ENCODE measurements around the gene SORCS2. TPM values are rescaled to one million over a fixed set of nuclear protein-coding genes. Genes with fewer than 3 reads are reported as not detected.
A peak's percentile ranks its signal among the peaks of the same experiment; 100 is the strongest.

SORCS2 gene
- total and polyA plus RNA-seq, 2 of the 4 experiments (the other 2 are of a cell fraction) = 0.36 to 0.62 TPM

DNA sequence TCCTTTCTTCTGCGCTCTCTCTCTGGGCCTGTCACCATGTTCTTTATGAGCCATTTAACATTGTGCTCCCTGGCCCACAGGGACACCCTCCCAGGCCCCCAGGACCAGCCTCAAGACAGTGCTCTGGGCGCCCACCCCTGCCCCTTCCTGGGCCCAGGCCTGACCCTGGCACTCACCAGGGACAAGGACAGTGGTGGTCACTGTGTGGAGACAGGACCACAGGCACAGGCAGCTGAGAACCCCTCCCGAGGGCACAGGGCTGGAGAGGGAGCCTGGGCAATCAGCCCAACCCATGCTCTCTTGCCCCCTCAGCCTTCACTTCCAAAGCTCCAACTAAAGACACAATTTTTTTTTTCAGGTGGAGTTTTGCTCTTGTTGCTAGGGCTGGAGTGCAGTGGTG lies 460.6 kb downstream of the SORCS2 start:
- no peak overlapping the region for H4K5ac ChIP-seq (ENCODE audit: low read depth, low read length)
- no peak overlapping the region for H4K91ac ChIP-seq (ENCODE audit: insufficient read depth, low read depth, low read length)
- H3K56ac ChIP-seq (ENCODE audit: extremely low read depth, insufficient read depth, low read length) = no peak overlapping the region
- H2BK20ac ChIP-seq (ENCODE audit: low read depth, low read length) = no peak overlapping the region
- in situ Hi-C loops (cut with MboI; ENCODE audit: low sequenced_read_pairs) (no loop called here), dilution Hi-C loops (cut with HindIII; ENCODE audit: low sequenced_read_pairs, unreplicated experiment) (no loop called here), intact Hi-C loops (cut with micrococcal nuclease) (no loop called here)
- H3K27ac ChIP-seq (ENCODE audit: insufficient read depth, low read length) = no peak overlapping the region
- no CpG with 5 or more reads among the region's 3 CpGs for WGBS, 2 experiments (ENCODE audit: extremely low coverage in 2 of 2, insufficient read length in 1 of 2)
- no peak overlapping the region for H3K18ac ChIP-seq (ENCODE audit: low read depth, low read length)
- no peak overlapping the region for H2AK9ac ChIP-seq (replicated peaks; ENCODE audit: low read depth, low read length, poor library complexity)
- TF ChIP-seq BHLHE40 (IDR thresholded peaks at IDR 0.05; ENCODE audit: low read depth, low read length) (no peak), RAD21 (IDR thresholded peaks at IDR 0.05; ENCODE audit: low read length) (no peak), MAZ (IDR thresholded peaks at IDR 0.05; ENCODE audit: borderline replicate concordance, low read depth, low read length) (no peak), FOS (IDR thresholded peaks at IDR 0.05; ENCODE audit: low read depth, low read length) (no peak), CHD1 (IDR thresholded peaks at IDR 0.05; ENCODE audit: low read depth, low read length) (no peak), CEBPB (IDR thresholded peaks at IDR 0.05; ENCODE audit: low read depth, low read length) (no peak), RFX5 (IDR thresholded peaks at IDR 0.05; ENCODE audit: low read depth, low read length) (no peak), POLR2A (IDR thresholded peaks at IDR 0.05; ENCODE audit: low read depth, low read length) (no peak), MXI1 (IDR thresholded peaks at IDR 0.05; ENCODE audit: borderline replicate concordance, low read depth, low read length) (no peak), RCOR1 (IDR thresholded peaks at IDR 0.05; ENCODE audit: insufficient replicate concordance, low read length) (no peak)
- TF ChIP-seq, protein P1, sequence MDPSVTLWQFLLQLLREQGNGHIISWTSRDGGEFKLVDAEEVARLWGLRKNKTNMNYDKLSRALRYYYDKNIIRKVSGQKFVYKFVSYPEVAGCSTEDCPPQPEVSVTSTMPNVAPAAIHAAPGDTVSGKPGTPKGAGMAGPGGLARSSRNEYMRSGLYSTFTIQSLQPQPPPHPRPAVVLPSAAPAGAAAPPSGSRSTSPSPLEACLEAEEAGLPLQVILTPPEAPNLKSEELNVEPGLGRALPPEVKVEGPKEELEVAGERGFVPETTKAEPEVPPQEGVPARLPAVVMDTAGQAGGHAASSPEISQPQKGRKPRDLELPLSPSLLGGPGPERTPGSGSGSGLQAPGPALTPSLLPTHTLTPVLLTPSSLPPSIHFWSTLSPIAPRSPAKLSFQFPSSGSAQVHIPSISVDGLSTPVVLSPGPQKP (IDR thresholded peaks at IDR 0.05; ENCODE audit: borderline replicate concordance, low read depth, low read length) = no peak
- TF ChIP-seq, protein P2, sequence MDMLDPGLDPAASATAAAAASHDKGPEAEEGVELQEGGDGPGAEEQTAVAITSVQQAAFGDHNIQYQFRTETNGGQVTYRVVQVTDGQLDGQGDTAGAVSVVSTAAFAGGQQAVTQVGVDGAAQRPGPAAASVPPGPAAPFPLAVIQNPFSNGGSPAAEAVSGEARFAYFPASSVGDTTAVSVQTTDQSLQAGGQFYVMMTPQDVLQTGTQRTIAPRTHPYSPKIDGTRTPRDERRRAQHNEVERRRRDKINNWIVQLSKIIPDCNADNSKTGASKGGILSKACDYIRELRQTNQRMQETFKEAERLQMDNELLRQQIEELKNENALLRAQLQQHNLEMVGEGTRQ (IDR thresholded peaks at IDR 0.05; ENCODE audit: low read depth, low read length) = no peak
- no TSS peak for BruUV-seq (replicated peaks)
- H4K20me1 ChIP-seq (ENCODE audit: insufficient read depth, low read length) = no peaks in the 10 kb centered on the region; the same call in 1 of the 2 replicates
- no peaks in the 10 kb centered on the region for H3K36me3 ChIP-seq (ENCODE audit: control insufficient read depth, insufficient read depth, low read length)
- no peak overlapping the region for H3K9ac ChIP-seq (ENCODE audit: low read depth, low read length)
- H2BK120ac ChIP-seq (ENCODE audit: low read depth, low read length) = peak overlapping the region; percentile 34; the same call in 1 of the 2 replicates
- H3K9me1 ChIP-seq (ENCODE audit: insufficient read depth, low read length) = peaks cover 14% of the 10 kb centered on the region
- no peaks in the 10 kb centered on the region for H3K9me3 ChIP-seq (ENCODE audit: control insufficient read depth, insufficient read depth, low read length)
- H3K79me1 ChIP-seq (ENCODE audit: low read depth in 1 of 2, low read length in 2 of 2) = no peaks in the 10 kb centered on the region
- no peak overlapping the region for H2BK5ac ChIP-seq (ENCODE audit: low read depth, low read length, poor library complexity, severe bottlenecking)
- no peak overlapping the region for H3K4me2 ChIP-seq (ENCODE audit: low read depth, low read length)
- H3K4me1 ChIP-seq (ENCODE audit: control insufficient read depth, insufficient read depth, low read length) = peaks cover 15% of the 10 kb centered on the region
- no peak overlapping the region for H3K4me3 ChIP-seq (ENCODE audit: insufficient read depth, low read depth, low read length)
- H4K8ac ChIP-seq (ENCODE audit: low read depth in 2 of 2, low read length in 2 of 2) = no peak overlapping the region; a peak in 1 of 4 replicates
- H2BK15ac ChIP-seq (ENCODE audit: low read depth, low read length) = no peak overlapping the region
- POLR2A ChIA-PET (ENCODE audit: unreplicated experiment) = no interaction called here
- no peak for ATAC-seq (ENCODE audit: low read depth)
- no peak overlapping the region for H3K4ac ChIP-seq (ENCODE audit: low read depth, low read length)
- CTCF ChIA-PET = no interaction called here
- no peak overlapping the region for H3K14ac ChIP-seq (replicated peaks; ENCODE audit: low read depth, low read length)
- no peak overlapping the region for H2AFZ ChIP-seq (replicated peaks; ENCODE audit: low read length, poor library complexity)
- no peak overlapping the region for H3K23ac ChIP-seq (ENCODE audit: low read depth, low read length)
- DNase-seq = no peak
- H3K27me3 ChIP-seq (ENCODE audit: control insufficient read depth, insufficient read depth, low read length) = no peaks in the 10 kb centered on the region; the same call in 1 of the 2 replicates
- no peak overlapping the region for H2AK5ac ChIP-seq (ENCODE audit: low read depth, low read length)
